HG03521 (cell line): ENCODE measurements around the gene GTF2H1.

Experiments
- ATAC-seq: cut with Tn5 transposase; IDR thresholded peaks from one replicate; pipeline ENCODE4 v1.9.1; 2021; ENCODE audit warnings: mild to moderate bottlenecking, moderate library complexity; ENCODE audit not compliant: unreplicated experiment

Gene GTF2H1

GRCh38 chr11:18321969-18322711 is at the start of gene GTF2H1, which contains the start of gene HPS5:
Gene GTF2H1 (plus strand): TSS chr11:18322567. CDS start chr11:18333075, 10,508 bp downstream.
Gene HPS5 (minus strand): TSS chr11:18322140. CDS start chr11:18317858, 4,282 bp downstream.
- peak; percentile 83 for ATAC-seq

- ATAC-seq, result no peak
These were observed 44.6 kb upstream of the GTF2H1 start for GRCh38 chr11:18277565-18278271.

- peak; percentile 91 for ATAC-seq
These were observed 41.8 kb upstream of the GTF2H1 start for GRCh38 chr11:18280438-18281045.

GRCh38 chr11:18282626-18283025 is 39.7 kb upstream of the GTF2H1 start:
- ATAC-seq, result no peak

GRCh38 chr11:18285841-18286240 is 36.5 kb upstream of the GTF2H1 start:
- no peak for ATAC-seq

- ATAC-seq, result no peak
These were observed 33.5 kb upstream of the GTF2H1 start for GRCh38 chr11:18288911-18289310.

- ATAC-seq, result no peak
These were observed 27.5 kb upstream of the GTF2H1 start for GRCh38 chr11:18294862-18295261.

- ATAC-seq, result no peak
These were observed 27.1 kb upstream of the GTF2H1 start for GRCh38 chr11:18295316-18295715.

- ATAC-seq, result no peak
These were observed 22.6 kb upstream of the GTF2H1 start for GRCh38 chr11:18299721-18300120.

GRCh38 chr11:18304745-18305144 is 17.6 kb upstream of the GTF2H1 start:
- no peak for ATAC-seq

GRCh38 chr11:18307461-18308139 is 14.8 kb upstream of the GTF2H1 start:
- ATAC-seq, result no peak

- no peak for ATAC-seq
These were observed 14.1 kb upstream of the GTF2H1 start for GRCh38 chr11:18308242-18308641.

- ATAC-seq, result no peak
These were observed 12.7 kb upstream of the GTF2H1 start for GRCh38 chr11:18309691-18310090.

GRCh38 chr11:18310800-18311340 is 11.5 kb upstream of the GTF2H1 start:
- ATAC-seq, result no peak

GRCh38 chr11:18312012-18312411 is 10.4 kb upstream of the GTF2H1 start:
- no peak for ATAC-seq

- no peak for ATAC-seq
These were observed 9.5 kb upstream of the GTF2H1 start for GRCh38 chr11:18312663-18313420.

GRCh38 chr11:18313965-18314763 is 8.2 kb upstream of the GTF2H1 start:
- ATAC-seq, result no peak

GRCh38 chr11:18314784-18315523 is 7.4 kb upstream of the GTF2H1 start:
- no peak for ATAC-seq

GRCh38 chr11:18315893-18316292 is 6.5 kb upstream of the GTF2H1 start:
- ATAC-seq, result no peak
